PC-9 (cell line): ENCODE results near the gene GLYAT.

ENCODE experiments used
- EZH2 ChIP-seq: fragments of 200-600 bp; sonication (generic); IDR thresholded peaks from 2 replicates; pipeline ENCODE4 v1.8.0; 2017; ENCODE audit warnings: antibody characterized with exemption, low read depth
- TF ChIP-seq, protein P1 (sequence below): fragments of 200-600 bp; sonication (generic); conservative IDR thresholded peaks from 2 replicates; pipeline ENCODE4 v1.6.1; 2017; ENCODE audit warnings: mixed run types, antibody characterized with exemption, mild to moderate bottlenecking, moderate library complexity

DNA sequence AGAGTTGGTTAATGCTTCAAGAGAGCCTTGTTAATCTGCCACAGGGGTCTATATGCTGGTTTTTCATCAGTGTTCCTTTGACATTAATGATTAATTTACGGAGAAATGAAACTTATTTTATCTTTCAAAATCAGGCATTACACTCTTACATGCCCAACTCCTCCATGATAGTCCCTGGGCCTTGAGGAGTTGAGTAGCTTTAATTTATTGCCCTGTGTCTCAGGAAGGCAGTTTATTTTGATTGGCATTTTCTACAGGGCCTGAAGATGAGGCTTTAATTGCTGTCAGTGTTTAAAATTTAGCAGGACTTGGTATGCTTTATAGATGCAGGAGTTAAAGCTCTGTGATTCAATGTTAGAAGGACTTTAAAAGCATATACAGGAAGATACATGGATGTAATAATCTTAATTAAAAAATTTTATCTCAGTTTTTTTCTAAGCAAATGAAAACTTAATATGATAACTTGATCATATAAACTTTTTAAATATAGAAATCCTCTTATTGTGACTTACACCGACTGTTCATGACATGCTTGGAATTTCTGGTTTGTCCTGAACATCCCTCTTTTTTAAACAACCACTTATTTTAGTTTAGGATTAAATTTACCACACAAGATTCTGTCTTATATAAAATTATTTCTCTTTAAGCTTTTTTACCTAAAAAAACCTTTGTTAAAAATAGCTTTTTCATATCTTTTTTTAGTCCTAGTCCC is 12.2 kb downstream of the GLYAT start:
- no peak for TF ChIP-seq EZH2
- TF ChIP-seq, protein P1, sequence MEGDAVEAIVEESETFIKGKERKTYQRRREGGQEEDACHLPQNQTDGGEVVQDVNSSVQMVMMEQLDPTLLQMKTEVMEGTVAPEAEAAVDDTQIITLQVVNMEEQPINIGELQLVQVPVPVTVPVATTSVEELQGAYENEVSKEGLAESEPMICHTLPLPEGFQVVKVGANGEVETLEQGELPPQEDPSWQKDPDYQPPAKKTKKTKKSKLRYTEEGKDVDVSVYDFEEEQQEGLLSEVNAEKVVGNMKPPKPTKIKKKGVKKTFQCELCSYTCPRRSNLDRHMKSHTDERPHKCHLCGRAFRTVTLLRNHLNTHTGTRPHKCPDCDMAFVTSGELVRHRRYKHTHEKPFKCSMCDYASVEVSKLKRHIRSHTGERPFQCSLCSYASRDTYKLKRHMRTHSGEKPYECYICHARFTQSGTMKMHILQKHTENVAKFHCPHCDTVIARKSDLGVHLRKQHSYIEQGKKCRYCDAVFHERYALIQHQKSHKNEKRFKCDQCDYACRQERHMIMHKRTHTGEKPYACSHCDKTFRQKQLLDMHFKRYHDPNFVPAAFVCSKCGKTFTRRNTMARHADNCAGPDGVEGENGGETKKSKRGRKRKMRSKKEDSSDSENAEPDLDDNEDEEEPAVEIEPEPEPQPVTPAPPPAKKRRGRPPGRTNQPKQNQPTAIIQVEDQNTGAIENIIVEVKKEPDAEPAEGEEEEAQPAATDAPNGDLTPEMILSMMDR = no peak
